Measurements from ENCODE around the gene TP53BP1.

DNA sequence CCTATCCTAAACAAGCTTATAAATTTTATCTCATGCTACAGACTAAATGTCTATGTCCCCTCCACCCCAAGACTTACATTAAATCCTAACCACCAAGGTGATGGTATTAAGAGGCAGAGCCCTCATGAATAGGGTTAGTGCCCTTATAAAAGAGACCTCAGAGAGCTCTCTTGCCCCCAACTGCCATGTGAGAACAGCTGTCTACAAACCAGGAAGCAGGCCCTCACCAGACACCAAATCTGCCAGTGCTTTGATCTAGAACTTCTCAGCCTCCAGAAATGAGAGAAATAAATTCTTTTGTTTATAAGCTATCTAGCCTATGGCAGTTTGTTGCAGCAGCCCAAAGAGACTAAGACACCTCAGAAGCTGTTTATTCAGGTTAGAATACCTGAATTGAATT lies 58.5 kb downstream of the TP53BP1 start:
- TF ChIP-seq CTCF (IDR thresholded peaks at IDR 0.05; ENCODE audit: low read length), result no peak
- no peak for TF ChIP-seq EZH2 (IDR thresholded peaks at IDR 0.05; ENCODE audit: borderline replicate concordance, low read length)

All from OCI-LY1 (cell line).